ENCODE measurements around the gene MMAB. TPM values are rescaled to one million over a fixed set of nuclear protein-coding genes. Genes with fewer than 3 reads are reported as not detected.

Gene MMAB
- polyA plus RNA-seq (ENCODE audit: insufficient read length in 4 of 4): 10 to 100 TPM; 31.9 to 43.1 (median 35.4) TPM

DNA sequence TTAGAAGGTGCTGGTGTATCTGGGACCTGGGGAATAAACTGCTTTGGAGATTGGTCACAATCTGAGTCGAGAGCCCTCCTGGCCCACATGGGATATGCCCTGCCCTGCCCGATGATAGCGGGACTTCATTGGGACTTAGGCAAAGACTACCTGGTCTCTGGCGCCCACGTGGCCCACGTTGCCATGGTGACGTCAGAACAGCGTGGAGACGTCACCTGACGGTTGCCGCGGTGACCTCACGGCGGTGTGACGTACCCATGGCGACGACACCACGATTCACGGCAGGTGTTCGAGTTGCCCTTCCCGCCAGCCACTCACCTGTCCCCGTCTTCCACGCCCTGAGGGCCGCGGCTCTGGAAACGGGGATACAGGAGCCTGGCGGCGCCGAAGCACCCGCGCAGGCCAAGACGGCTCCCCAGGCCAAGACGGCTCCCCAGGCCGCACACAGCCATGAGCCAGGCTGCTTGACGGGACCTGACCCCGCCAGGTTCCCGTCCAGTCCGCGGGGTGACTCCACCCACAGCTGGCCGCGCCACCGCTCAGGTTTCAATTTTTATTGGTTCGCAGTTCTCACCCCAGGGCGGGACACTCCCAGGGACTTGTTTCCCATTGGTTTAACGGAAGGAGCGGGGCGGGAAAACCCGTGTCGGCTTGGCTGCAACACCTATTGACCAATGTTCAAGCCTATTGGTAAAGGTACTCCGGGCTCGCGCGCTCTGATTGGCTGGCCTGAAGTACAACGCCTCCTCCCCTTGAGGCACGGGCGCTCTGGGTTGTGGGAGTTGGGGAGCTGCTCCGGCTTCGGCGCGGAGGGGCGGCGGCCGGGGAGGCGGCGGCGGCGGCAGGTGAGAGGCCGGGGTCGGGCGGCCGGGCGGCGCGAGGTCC lies at the start of gene MMAB, which contains the start of gene MVK:
MMAB (minus strand) TSS at position 476 of the 885 bp plus-strand sequence; CDS start at position 452, 24 bp downstream.
MVK (plus strand) TSS at position 766 of the 885 bp plus-strand sequence. CDS start 1,029 bp downstream, outside the sequence.
- DNase-seq (ENCODE audit: low read depth in 4 of 4, low spot score in 3 of 4): peak; percentile 90 to 98 (median 96)

DNA sequence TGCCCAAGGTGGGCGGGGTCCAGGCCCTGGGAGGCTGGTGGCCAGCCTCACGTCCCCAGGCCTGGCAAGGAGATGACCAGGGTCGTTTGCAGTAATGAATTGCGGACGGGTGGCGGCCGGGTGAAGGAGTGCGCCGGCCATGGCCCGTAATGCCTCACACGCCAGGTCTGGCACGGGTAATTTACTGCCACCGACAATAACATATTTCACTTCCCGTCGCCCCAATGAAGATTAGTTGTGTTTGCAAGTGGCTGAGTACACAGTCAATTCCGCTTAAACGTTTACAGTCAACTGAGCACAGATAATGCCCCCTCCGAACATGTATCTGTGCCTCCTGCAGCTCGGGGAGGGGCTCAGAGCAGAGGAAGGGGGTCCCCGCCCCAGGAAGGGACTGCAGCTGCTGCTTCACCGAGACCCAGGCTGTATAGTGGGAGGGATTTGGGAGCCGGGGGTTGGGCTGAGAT lies 48.6 kb upstream of the MMAB start:
- no peak for DNase-seq (ENCODE audit: low read depth in 4 of 4, low spot score in 3 of 4)

DNA sequence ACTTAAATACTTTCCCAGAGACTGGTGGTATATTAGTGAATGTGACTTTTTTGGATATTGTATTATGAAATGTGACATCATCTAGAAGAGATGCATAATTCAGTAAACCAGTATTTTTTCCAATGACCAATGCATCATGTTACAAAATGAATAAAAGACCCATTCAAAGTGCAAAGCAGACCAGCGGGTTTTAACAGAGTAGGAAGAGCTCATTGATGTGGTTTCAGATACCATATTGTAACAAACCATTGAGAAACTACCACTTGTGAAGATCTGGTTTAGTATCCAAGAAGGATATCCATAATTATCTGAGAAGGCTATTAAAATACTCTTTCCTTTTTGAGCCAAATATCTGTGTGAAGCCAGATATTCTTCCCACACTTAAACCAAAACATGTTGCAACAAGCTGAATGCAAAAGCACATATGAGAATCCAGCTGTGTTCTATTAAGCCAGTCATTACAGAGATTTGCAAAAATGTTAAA lies 47.9 kb upstream of the MMAB start:
- DNase-seq (ENCODE audit: low read depth in 4 of 4, low spot score in 3 of 4): no peak

DNA sequence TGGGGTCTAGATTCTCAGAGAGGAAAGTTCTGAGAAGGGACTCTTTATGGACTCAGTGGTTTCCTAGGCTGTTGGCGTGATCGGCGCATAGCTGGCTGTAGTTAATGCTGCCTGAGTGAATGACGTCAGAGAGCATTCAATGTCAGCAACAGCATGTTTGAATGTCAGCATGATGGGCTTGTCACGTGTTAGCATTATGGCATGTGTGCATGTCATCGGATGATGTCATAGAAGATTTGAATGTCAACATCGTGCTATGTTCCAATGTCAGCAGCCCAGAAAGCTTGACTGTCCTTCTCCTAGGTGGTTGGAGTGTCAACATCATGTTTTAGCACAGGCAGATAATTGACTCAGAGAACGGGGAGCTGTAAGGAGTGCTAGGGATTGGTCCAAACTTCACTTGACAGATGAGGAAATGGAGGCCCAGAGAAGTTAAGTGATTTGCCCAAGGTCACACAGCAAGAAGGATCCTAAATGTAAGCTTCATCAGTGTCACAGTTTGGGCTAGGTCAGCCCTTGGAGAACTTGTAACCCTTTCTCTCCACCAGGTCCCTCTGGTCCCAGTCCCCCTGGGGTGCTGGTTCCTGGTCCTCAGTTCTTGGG lies 45.8 kb upstream of the MMAB start:
- DNase-seq (ENCODE audit: low read depth in 4 of 4, low spot score in 3 of 4): no peak

DNA sequence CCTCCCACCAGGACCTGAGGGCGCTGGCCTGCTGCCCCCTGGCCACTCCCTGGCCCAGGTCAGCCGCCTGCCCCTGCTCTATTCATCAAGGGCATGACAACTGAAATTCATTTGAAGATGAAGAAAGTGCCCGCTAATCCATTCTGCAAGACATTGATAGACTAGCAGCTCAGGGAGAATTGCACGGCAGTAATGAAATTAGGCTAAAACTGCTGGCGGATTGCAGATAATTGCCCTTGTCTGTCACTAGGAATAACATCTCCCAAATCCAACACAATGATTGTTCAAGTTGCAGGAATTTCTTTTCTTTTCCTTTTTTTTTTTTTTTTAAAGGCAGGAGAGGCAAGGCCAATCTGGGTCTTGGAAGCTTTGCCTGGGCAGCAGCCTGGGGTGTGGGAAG lies 44.8 kb upstream of the MMAB start:
- no peak for DNase-seq (ENCODE audit: low read depth in 4 of 4, low spot score in 3 of 4)

DNA sequence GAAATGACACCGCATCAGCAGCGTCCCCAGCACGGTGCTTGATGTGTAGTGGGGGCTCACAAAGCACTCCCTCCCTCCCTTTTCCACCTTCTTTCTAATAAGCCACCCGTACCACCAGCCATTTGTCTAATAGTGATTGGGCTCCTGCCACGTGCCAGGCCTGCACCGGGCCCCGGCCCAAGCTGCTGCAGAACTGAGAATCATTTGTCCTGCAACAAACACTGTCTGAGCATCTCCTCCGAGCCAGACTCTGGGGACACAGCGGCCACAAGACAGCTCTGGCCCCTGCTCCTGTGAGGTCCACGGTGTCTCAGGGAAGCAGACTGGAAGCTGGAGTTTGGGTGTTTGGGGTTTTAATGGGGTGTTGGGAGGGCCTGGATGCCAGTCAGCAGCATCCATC lies 44.2 kb upstream of the MMAB start:
- no peak for DNase-seq (ENCODE audit: low read depth in 4 of 4, low spot score in 3 of 4)

DNA sequence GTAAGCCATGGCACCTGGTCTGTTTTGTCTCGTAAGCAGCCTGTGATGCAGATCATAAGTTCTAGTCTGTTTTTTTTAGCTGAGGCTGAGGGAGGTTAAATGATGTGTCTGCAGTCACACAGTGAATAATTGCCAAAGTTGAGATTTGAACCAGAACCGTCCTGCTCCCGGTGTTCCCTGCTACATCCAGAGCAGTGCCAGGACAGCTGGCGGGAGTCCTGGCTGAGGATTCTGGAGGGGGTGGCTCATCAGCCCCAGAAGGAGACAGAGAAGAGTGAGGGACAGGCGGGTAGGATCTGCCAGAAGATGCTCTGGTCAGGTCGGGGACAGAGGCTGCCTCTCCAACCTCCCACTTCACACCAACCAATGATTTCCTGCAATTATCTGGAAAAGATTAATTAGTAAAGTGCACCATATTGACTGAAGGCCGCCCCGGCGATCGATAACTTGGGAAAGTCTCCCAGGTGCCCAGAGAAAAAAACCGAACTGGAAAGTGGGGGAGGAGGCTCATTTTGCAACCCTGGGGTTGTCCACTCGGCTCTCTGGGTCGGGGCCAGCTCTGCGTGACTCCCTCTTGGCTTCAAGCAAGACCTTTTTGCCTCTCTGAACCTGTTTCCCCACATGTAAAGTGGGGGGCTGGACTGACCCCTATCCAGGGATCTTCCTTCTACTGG lies 42.4 kb upstream of the MMAB start:
- no peak for DNase-seq (ENCODE audit: low read depth in 4 of 4, low spot score in 3 of 4)

DNA sequence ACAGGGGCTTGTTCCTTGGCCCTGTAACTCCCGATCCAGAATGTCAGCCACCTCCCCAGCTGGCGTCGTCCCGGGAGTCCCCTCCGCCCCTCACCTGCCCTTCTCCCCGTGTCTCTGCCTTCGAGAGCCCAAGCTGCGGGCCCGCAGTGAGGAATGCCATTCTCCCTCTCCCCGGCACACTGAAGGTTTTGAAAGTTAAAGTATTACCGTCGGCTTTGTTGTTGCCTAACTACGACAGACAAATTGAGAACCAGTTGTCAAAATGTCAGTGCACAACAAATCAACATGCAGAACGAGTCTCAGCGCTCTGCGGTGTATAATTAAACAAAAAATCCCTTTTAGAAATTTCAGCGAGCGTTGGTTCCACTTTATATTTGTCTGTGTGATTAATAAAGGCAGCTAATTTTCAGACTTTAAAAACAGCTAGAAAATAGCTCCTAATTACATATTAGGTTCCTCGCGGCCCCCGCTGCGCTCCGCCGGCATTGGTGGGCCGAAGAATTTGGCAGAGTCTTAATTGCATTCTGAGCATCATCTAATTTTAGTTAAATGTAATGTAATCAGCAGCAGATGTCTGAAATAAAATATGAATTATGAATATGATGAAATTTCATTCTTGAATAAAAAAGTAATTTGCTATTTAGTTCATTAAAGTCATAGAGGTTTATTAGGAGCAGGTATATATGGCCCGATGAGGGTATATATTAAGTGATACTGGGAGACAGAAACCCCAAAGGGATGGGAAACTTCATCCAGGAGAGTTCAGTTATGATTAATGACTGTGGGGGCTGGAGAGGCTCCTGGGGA lies 40.5 kb upstream of the MMAB start:
- DNase-seq (ENCODE audit: low read depth in 4 of 4, low spot score in 3 of 4): no peak

DNA sequence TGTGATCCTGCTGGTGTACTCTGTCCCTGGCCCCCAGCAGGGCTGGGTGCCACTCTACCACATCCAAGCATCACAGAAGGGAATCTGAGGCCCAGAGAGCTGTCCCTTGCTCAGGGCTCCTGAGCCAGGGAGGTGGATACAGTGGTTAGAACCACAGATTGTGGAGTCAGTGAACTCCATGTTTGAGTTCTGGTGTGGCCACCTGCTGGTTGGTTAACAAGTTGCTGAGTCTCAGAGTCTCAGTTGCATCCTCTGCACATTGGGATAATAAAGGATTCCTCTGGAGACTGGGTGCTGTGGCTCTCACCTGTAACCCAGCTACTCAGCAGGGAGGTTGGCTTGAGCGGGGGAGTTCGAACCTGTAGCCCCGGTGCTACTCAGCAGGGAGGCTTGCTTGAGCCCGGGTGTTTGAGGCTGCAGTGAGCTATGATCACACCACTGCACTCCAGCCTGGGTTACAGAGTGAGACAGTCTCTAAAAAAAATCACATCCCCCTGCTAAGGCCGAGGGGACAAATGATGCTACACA lies 39.7 kb upstream of the MMAB start:
- no peak for DNase-seq (ENCODE audit: low read depth in 4 of 4, low spot score in 3 of 4)

DNA sequence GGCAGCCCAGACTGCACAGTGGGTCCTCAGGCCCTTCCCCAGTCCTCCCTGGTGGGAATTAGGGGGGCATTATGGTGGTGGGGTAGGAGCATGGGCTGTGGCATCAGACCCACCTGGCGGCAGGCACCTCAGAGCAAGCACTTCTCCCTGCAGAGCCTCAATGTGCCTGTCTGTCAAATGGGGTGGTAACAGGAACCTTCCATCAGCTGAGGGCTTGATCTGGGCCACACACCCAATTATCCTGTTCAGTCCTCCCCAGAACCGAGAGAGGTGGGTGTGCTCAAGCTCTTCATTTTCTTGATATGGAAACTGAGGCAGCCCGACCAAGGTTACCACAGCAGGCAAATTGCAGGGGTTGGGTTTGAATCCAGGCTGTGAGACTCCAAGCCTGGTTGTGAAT lies 38.7 kb upstream of the MMAB start:
- no peak for DNase-seq (ENCODE audit: low read depth in 4 of 4, low spot score in 3 of 4)

DNA sequence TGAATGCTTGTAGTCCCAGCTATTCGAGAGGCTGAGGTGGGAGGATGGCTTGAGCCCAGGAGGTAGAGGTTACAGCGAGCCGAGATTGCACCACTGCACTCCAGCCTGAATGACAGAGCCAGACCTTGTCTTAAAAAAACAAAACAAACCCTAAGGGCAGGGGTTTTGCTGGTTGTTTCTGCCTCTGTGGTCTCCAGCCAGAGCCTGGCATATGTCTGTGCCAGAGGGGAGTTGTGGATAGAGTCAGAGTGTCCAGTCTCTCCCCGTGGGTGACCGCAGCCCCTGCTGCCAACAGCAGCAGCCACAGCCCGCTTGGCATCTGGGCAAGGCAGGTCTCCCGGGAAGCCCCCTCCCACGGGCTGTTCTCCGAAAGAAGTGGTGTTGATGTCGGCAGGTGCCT lies 37.9 kb upstream of the MMAB start:
- DNase-seq (ENCODE audit: low read depth in 4 of 4, low spot score in 3 of 4): no peak

DNA sequence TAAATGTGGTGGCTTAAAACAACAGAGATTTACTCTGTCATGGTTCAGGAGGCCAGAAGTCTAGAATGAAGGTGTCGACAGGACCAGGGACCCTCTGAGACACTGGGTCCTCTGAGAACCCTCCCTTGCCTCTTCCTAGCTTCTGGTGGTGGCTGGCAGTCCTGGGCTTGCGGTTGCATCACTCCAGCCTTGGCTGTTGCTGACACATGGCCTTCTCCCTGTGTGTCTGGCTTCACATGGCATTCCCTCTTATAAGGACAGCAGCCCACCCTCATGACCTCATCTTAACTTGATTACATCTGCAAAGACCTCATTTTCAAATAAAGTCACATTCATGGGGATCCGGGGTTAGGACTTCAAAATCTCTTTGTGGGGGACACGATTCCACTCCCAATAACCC lies 37.2 kb upstream of the MMAB start:
- no peak for DNase-seq (ENCODE audit: low read depth in 4 of 4, low spot score in 3 of 4)

DNA sequence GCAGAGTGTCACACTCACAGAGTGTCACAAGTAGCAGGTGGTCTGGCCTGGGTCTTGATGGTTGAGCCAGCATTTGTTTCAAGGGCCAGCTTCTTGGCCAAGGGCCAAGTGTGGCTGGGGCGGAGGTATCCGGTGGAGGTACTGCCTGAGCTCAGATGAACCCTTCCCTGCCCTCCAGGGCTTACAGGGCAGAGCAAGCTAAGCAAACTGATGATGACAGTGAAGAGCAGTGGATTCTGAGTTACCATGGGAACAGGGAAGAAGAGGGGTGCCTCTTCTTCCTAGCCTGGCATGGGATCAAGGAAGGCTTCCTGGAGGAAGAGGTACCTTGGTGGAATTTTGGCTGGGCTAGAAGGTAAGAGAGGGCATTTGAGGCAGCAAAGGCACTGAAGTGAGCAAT lies 36.0 kb upstream of the MMAB start:
- no peak for DNase-seq (ENCODE audit: low read depth in 4 of 4, low spot score in 3 of 4)

DNA sequence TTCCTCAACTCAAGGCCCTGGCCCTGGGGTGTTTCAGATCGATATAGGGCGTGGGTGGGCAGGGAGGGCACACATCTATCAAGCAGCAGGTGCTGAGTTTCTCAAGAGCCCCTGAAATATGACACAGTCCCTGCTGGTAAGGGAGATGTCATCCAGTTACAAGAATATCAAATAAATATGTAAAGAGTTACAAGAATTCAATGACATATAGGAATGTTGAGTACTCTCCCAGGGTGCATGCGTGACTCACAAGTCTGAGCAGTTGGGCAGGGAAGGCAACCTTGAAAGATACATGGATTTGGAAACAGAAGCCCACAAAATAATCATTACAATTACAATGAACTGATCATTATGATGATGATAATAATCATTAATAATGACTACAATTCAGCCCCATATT lies 35.5 kb upstream of the MMAB start:
- DNase-seq (ENCODE audit: low read depth in 4 of 4, low spot score in 3 of 4): no peak

DNA sequence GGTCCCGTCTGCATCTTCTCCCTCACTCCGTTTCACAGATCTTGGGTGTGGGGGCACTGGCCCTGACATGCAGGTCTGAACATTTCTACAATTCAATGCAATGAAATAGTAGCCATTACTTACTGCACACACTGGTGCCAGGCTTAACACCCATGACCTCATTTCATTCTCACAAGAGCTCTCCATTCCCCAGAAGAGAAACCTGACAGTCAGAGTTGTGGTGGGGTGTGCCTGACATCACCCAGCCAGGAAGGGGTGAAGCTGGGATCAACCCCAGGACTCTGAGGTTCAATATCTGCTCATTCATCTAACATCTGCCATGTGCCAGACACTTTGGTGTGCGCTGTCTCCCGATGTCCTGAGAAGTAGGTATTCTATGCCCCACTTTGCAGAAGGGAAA lies 35.0 kb upstream of the MMAB start:
- no peak for DNase-seq (ENCODE audit: low read depth in 4 of 4, low spot score in 3 of 4)

DNA sequence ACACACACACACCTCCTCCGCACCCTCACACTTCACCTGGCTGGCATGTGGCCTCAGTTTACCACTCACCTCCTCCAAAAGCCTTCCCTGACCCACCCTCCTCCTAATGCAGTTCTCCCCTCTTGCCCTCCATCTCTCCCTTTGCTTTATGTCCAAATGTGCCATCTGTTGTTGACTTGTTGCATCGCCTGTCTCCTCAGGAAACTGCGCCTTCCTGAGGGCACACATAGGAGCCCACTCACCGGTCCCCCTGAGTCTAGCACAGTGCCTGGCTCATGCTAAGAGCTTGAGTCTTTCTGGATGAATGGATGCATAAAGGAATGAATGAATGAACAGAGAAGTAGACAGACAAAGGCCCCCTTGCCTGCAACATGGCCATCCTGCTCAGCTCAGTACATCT lies 34.3 kb upstream of the MMAB start:
- no peak for DNase-seq (ENCODE audit: low read depth in 4 of 4, low spot score in 3 of 4)

DNA sequence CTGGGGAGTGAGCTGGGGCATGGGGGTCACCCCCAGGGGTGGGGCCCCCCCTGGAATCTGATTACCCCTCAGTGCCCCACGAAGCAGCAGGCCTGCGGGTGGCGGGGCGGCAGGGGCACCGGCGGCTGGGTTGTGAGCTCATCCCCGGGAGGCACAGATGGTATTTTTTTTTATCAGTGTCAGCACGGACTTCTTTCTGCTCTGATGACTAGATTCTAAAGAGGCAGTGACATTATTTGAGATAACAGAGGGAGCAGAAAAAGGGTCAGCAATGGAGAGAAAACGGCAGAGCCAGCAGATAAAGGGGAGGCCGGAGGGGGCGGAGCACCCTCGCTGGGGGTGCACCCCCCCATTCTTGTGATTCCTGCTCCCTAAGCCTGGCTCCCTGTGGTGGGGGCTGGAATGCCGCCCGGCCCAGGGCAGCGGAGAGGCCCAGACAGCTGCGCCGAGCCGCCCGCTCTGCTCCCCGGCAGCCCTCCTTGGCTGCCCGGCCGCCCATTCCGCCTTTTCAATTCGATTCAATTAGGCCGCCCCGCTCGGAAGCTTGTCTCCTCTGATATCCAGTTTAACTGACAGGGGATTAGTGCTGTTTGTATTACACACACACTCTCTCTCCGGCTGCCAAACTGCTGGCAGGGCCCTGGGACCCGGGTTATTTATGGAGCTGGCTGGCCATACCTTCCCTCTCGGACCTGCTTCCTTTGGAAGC lies 33.2 kb upstream of the MMAB start:
- no peak for DNase-seq (ENCODE audit: low read depth in 4 of 4, low spot score in 3 of 4)

DNA sequence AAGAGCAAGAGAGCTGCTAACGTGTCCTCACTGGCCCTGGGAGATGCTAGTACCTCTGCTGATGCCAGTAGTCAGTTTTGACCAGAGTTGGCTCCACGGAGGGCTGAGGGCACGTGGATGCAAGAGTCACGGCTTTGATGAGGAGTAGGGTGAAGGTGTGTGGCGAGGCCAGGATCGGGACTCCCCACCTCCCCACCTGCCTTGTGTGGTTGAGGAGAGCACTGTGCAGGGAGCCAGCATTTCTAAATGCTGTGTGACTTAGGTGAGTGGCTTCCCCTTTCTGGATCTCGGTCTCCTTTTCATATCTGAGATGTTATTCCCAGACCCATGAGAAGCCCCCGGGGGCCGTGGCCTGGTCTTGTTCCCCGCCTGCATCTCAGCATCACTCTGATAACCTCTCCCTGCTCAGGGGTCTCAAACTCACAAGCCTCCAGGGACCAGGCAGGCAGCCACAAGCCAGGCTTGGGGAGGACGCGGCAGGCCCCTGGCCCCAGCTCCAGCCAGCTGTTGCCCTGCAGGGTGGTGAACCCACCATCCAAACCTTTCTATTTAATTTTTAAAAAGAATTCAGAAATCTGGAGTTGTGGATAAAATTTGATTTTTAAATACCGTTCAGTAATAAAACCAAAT lies 32.4 kb upstream of the MMAB start:
- DNase-seq (ENCODE audit: low read depth in 4 of 4, low spot score in 3 of 4): no peak

DNA sequence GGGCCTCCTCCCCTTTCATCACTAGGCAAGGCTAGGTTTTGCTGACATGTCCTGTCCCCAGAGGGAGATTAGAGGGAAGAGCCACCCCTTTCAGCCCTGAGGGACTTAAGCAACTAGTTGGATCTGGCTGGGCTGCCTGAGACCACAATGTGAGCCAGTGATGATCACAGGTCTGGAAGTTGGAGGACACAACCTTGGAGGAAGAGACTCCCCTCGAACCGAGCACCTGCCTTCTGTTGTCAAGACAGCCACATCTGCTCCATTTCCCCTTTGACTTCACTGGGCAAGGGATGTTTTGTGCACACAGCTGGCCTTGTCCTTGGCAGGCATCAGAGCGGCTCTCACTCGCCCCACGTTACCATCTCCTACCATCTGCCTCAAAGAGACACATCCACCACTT lies 31.7 kb upstream of the MMAB start:
- no peak for DNase-seq (ENCODE audit: low read depth in 4 of 4, low spot score in 3 of 4)

All from right renal pelvis (tissue), 4 donors.